ENCODE results near the gene ABHD16B.

DNA sequence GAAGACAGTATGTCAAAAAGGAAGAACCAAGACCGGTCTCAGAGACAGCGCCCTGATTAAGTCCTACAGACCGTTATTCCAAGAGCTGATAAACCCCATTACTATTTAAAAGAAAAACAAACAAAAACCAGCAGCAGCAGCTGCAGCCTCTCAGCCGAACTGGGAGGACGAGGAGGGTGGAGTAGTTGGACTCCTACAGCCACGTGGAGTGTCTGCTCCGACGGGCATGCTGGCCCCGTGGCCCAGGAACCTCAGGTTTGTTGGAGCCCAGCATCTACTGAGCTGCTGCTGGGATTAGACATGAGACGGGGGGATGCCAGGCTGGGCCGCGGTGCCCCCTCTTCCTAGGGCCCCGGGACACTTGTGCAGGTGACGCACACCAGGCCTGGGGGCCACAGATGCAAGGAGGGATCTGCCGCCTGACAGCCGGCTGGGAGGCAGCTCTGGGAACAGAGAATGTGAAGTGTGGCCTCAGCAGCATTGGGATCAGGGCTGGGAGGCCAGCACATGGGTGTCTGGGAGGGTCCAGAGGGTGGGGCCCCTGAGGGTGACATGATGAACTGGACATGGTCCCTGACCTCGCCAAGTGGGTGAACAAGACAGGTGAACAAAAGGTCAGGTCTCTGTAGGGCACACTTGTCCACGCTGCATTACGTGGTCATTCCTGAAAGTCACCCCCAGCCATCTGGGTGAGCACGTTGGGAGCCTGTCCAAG lies 27.4 kb upstream of the ABHD16B start:
- TF ChIP-seq POLR2A (IDR thresholded peaks at IDR 0.05; ENCODE audit: insufficient read depth in 1 of 2, low read depth in 2 of 2, low read length in 2 of 2) (no peak), ZNF3 (CRISPR knock-in tag; IDR thresholded peaks at IDR 0.05) (no peak), POLR2AphosphoS5 (IDR thresholded peaks at IDR 0.05; ENCODE audit: low read depth, low read length) (no peak), TSC22D2 (CRISPR knock-in tag; IDR thresholded peaks at IDR 0.05; ENCODE audit: borderline replicate concordance) (peak; percentile 24; the same call in 1 of the 2 replicates), ZSCAN29 (CRISPR knock-in tag; conservative IDR thresholded peaks at IDR 0.05) (0 out of 2 replicates have a peak, but pooled peaks have one; percentile 56), ZKSCAN8 (CRISPR knock-in tag; IDR thresholded peaks at IDR 0.05; ENCODE audit: borderline replicate concordance) (no peak), RFX5 (IDR thresholded peaks at IDR 0.05; ENCODE audit: low read depth, low read length) (no peak)
- TF ChIP-seq, protein P1, sequence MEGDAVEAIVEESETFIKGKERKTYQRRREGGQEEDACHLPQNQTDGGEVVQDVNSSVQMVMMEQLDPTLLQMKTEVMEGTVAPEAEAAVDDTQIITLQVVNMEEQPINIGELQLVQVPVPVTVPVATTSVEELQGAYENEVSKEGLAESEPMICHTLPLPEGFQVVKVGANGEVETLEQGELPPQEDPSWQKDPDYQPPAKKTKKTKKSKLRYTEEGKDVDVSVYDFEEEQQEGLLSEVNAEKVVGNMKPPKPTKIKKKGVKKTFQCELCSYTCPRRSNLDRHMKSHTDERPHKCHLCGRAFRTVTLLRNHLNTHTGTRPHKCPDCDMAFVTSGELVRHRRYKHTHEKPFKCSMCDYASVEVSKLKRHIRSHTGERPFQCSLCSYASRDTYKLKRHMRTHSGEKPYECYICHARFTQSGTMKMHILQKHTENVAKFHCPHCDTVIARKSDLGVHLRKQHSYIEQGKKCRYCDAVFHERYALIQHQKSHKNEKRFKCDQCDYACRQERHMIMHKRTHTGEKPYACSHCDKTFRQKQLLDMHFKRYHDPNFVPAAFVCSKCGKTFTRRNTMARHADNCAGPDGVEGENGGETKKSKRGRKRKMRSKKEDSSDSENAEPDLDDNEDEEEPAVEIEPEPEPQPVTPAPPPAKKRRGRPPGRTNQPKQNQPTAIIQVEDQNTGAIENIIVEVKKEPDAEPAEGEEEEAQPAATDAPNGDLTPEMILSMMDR (CRISPR knock-in tag; IDR thresholded peaks at IDR 0.05): no peak

Data from HepG2 (cell line).